Stimulated activated CD8-positive, alpha-beta memory T cell treated with anti-CD3 and anti-CD28 coated beads, Interleukin-7, amount 100 ng/mL, for 1 hour (primary cell): Measurements from ENCODE around the gene TIGD1.

ENCODE experiments used
- DNase-seq, 2 donors: peaks; one replicate each; pipeline ENCODE4 v3.0.0-alpha.2; 2020; ENCODE audit warnings: low read depth in 2 of 2

TIGD1 gene

GRCh38 chr2:232523682-232524597, 26.4 kb downstream of the TIGD1 start:
- no peak for DNase-seq

- no peak for DNase-seq
Observed at GRCh38 chr2:232523402-232523681, 27.0 kb downstream of the TIGD1 start.

GRCh38 chr2:232522623-232523401, 27.5 kb downstream of the TIGD1 start:
- no peak for DNase-seq

- DNase-seq = peak; percentile 32 to 52
Observed at GRCh38 chr2:232521959-232522622, 28.3 kb downstream of the TIGD1 start.

- no peak for DNase-seq
Observed at GRCh38 chr2:232521098-232521497, 29.3 kb downstream of the TIGD1 start.

- no peak for DNase-seq
Observed at GRCh38 chr2:232520489-232520888, 29.9 kb downstream of the TIGD1 start.

GRCh38 chr2:232519581-232520438, 30.5 kb downstream of the TIGD1 start, which contains the start of gene PRSS56:
TSS of gene PRSS56 (plus strand) at chr2:232520388. CDS start at chr2:232520599, 211 bp downstream.
- no peak for DNase-seq

GRCh38 chr2:232518844-232519243, 31.5 kb downstream of the TIGD1 start:
- DNase-seq = no peak

GRCh38 chr2:232516551-232516950, 33.8 kb downstream of the TIGD1 start:
- DNase-seq = no peak

- no peak for DNase-seq
Observed at GRCh38 chr2:232515639-232516038, 34.7 kb downstream of the TIGD1 start.

- no peak for DNase-seq
Observed at GRCh38 chr2:232513353-232513752, 37.0 kb downstream of the TIGD1 start.

- no peak for DNase-seq
Observed at GRCh38 chr2:232512602-232513001, 37.8 kb downstream of the TIGD1 start.

GRCh38 chr2:232511336-232511890, 38.9 kb downstream of the TIGD1 start:
- DNase-seq = no peak

GRCh38 chr2:232508251-232508650, 42.1 kb downstream of the TIGD1 start:
- DNase-seq = no peak

GRCh38 chr2:232506709-232507108, 43.6 kb downstream of the TIGD1 start:
- DNase-seq = no peak

GRCh38 chr2:232505856-232506255, 44.5 kb downstream of the TIGD1 start:
- no peak for DNase-seq

GRCh38 chr2:232504438-232504837, 45.9 kb downstream of the TIGD1 start:
- no peak for DNase-seq

- DNase-seq = no peak
Observed at GRCh38 chr2:232503809-232504323, 46.5 kb downstream of the TIGD1 start.

- no peak for DNase-seq
Observed at GRCh38 chr2:232502911-232503808, 47.2 kb downstream of the TIGD1 start.

GRCh38 chr2:232502511-232502910, 47.8 kb downstream of the TIGD1 start:
- no peak for DNase-seq
